ENCODE data around the gene GRAP.

The GRAP gene

GRCh38 chr17:19001907-19002590 is 44.7 kb downstream of the GRAP start:
- DNase-seq = no peak

DNA sequence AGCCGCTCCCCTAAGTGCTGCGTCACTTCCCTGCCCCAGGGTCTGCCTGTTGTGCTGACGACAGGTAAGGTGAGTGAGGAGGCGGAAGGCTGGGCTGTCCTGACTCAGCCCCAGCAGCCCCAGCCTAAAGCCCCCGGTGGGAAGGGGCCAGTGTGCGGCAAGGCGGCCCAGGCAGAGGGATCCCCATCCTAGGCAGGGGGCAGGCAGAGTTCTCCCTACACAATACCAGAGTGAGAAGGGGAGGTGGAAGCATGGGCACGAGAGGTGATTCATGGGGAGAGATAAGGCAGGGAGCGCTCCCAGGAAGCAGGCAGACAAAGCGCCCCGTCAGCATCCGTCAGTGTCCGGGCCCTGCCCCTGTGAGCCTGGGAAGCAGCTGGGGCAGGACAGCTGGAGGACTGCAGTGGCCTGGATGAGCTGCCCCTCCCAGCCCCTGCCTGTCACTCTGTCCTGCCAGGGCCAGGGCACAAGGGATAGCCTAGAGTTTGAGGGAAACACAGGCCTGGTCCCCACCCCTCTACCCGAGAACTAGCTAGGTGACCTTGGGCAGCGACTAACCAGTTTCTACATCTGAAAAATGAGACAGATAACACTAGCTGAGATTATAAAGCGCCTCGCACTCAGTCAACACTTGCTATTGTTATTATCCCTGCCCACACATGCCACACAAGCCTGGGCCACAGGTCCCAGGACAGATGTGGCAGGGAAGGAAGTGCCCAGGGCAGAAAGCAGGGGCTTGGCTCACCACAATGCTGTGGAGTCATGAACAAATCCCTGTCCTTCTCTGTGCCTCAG is 46.0 kb downstream of the GRAP start:
- no peak for DNase-seq

- DNase-seq = no peak
Observed at GRCh38 chr17:18999911-19000310, 46.8 kb downstream of the GRAP start.

- DNase-seq = no peak
Observed at GRCh38 chr17:18999394-18999793, 47.4 kb downstream of the GRAP start.

GRCh38 chr17:18997650-18998196 is 49.0 kb downstream of the GRAP start:
- peak; percentile 49 for DNase-seq

GRCh38 chr17:18996458-18996857 is 50.3 kb downstream of the GRAP start:
- DNase-seq = no peak

DNA sequence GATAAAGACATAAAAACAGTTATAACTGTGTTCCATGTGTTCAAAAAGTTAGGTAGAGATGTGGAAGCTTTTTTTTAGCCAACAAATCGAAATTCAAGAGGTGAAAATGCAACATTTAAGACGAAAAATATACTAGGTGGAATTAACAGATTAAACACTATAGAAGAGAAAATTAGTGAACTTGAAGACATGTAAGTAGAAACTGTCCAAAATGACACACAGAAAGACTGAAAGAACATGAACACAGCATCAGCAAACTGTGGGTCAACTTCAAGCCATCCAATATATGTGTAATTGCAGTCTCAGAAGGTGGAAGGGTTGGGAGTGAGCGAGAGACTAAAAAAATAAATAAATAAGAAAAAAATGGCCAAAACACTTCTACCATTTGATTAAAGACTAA is 51.5 kb downstream of the GRAP start:
- DNase-seq = no peak

DNA sequence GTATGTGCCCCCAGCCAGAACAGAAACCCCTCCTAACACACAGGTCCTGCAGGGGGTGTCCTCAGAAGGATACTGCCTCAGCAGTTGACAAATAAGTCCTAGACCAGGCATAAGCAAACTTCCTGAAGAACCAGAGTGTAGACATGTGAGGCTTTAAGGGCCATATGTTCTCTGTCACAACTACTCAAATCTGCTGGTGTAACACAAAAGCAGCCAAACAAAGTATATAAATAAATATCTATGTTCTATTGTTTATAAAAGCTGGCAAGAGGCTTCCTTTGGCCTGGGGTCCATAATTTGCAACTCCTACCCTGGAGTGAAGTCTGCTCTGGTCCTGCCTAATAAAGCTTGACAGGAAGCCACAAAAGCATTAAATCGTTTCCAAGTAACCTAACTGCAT is 52.1 kb downstream of the GRAP start:
- no peak for DNase-seq

GRCh38 chr17:18993905-18994526 is 52.7 kb downstream of the GRAP start:
- no peak for DNase-seq

DNA sequence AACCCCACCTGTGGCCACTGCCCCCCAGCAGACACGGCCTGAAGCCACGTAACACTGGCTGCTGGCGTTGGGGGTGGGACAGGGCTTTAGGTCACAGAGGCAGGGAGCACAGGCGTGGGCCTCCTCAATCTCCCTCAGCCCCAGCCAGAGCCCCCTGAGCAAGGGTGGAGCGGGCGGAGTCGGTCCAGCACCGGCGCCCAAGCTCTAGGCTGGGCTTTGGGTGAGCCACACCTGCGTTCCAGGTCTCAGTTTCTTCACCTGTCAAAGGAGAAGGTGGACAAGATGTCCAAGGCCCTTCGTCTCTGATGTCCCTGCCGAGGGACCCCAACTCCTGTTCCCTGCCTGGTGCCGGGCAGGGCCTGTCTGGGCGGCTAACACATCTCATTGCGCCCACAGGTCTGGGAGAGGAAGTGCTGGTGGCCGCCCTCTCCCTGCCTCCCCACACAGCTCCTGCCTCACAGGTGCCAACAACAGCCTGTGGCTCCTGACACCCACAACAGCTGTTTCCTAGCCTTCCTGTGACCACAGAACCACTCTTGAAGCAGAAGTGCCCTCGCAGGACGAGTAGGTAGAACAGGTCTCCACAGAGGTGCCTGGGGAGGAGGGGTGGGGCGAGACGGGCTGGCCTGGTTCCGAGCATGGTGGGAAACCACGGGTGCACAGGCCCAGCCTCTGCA is 54.2 kb downstream of the GRAP start:
- DNase-seq = no peak

DNA sequence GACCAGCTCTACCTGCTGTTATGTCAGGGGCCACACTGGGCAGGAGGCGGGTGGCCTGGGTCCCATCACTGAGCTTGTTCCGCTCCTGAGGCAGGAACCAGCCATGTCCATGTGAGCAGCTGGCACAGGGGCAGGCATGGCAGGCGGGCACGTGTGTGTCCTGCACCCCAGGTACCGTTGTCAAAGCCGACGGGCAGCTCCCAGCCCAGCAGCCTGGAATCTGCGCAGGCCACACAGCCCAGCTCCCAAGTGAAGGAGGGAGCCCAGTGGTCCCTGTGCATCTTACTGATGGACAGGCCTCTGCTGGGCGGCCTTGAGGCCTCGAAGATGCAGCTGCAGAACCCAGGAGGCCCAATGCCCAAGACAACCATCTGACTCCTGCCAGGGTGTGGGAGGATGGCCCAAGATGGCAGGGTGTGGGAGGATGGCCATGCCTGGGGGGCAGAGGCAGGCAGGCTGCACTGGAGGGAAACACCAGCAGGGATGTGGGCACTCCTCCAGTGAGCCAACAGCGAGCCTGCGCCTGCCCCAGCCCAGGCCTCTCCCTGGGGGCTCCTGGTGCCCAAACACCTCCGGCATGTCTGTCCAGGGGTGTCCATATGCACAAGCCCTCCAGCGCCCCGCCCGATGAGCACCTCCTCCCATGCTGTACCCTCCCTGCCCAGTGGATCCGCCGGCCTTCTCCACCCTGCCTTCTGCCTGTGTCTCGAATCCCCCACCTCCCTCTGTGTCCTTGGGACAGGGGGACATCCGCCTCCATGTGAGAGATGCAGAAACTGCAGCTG is 55.0 kb downstream of the GRAP start:
- no peak for DNase-seq

DNA sequence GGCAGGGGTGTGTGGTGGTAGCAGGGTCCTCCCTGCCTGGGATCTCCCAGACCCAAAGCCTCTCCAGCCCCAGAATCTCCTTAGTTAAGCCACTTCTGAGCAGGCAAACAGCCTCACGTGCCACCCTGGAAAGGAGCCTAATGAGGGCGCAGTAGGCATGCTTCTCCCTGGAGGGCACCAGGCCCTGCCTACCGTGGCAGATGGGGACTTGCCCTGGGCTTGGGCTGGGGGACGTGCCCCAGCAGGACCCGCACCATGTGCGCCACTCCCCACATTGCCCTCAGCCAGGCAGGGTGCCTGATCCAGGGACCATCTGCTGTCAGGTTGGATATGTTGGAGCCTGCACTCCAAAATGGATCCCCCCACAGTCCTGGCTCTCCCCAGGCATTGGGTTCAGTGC is 56.4 kb downstream of the GRAP start:
- DNase-seq = no peak

- DNase-seq = no peak
Observed at GRCh38 chr17:18988546-18989173, 58.1 kb downstream of the GRAP start.

- no peak for DNase-seq
Observed at GRCh38 chr17:18987862-18988545, 58.8 kb downstream of the GRAP start.

- no peak for DNase-seq
Observed at GRCh38 chr17:18987230-18987610, 59.5 kb downstream of the GRAP start.

DNA sequence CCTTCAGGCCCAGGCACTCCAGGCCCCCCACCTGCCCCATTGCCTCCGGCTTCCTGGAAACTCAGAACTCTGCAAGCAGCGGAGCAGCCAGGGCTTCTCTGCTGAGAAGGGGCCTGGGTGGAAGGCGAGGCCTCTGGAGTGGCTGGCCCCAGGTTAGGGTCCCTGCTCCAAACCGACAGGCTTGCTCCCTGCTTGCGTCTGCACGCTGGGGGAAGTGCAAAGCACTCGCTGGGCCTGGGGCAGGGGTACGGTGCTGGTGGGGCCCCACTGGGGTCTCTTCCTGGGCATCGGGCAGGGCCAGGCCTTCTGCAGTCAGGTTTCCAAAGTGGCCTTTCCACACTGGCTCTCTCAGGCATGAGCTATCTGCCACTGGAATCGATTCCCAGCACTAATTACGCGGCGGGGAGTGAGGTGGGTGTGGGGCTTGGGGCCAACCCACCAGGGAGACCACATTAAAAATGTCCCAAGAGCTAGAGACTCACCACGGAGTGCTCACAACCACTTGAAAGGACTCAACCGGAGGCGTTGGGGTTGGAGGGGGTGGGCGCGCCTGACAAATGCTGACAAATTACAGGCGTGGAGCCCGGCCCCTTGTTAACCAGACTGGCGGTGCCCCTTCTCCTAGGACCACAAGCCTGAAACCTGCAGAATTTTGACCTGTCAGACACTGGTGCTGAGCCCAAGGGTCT is 60.1 kb downstream of the GRAP start:
- no peak for DNase-seq

DNA sequence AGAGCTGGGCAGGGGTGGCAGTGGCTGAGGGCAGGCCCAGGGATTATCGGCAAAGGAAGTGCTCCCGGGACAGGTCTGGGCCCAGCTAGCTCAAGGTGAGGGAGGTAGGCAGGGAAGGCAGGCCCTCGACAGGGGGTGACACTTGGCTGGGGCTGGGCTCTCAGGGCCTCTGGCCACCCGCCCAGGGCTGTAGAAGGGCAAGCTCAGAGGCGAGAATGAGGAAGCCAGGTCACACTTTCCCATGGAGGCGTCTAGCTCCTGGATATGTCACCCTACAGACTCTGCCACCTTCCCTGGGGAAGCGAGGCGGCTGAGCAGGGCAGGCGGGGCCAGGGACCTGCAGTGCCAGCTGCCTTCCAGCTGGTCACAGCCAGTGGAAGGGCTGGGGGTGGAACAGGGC is 61.3 kb downstream of the GRAP start:
- DNase-seq = no peak

- DNase-seq = no peak
Observed at GRCh38 chr17:18984273-18985114, 62.3 kb downstream of the GRAP start.

GRCh38 chr17:18981642-18982424 is 64.9 kb downstream of the GRAP start:
- no peak for DNase-seq

Measured in hematopoietic multipotent progenitor cell treated with erythropoietin and hydrocortisone succinate and interleukin-3 and kit ligand, for 8 days (in vitro differentiated cells).